H1 (cell line): Measurements from ENCODE around the gene TRIM39. TPM values are rescaled to one million over a fixed set of nuclear protein-coding genes. Genes with fewer than 3 reads are reported as not detected.

Experiments used
- CTCF ChIA-PET: fragments of 300-600 bp; sonication (Branson Sonifier 250); formaldehyde crosslinking; loops from one replicate; lab custom pipeline; 2021; ENCODE audit not compliant: partially characterized antibody; lab: Charles Lee
- POLR2A ChIA-PET: fragments of 300-600 bp; sonication (Branson Sonifier 250); formaldehyde crosslinking; loops from one replicate; lab custom pipeline; 2021; ENCODE audit warnings: inconsistent platforms; ENCODE audit not compliant: partially characterized antibody; lab: Charles Lee
- DNase-seq, 2 experiments: peaks; one replicate each; pipeline versions ENCODE4 v3.0.0 to v3.0.0-alpha.2; 2010 to 2022; ENCODE audit warnings: low spot score in 2 of 2, low read depth in 1 of 2, mixed read lengths in 1 of 2
- FAIRE-seq: peaks from 2 replicates; lab custom pipeline; 2011; peaks lifted over from hg19 to GRCh38; lab: Jason Lieb, UNC
- H2AFZ ChIP-seq: 2 replicates; pipeline ENCODE4 v1.8.1; 2012; ENCODE audit warnings: low read length, inconsistent platforms
- H2AK5ac ChIP-seq: 2 replicates; pipeline ENCODE4 v1.6.1; 2013; ENCODE audit warnings: low read depth, low read length
- H2BK120ac ChIP-seq: replicated peaks from 2 replicates; pipeline ENCODE3; 2013; ENCODE audit warnings: low read depth, low read length, inconsistent platforms
- H2BK12ac ChIP-seq: 2 replicates; pipeline ENCODE4 v1.6.1; 2013; ENCODE audit warnings: low read depth, low read length
- H2BK15ac ChIP-seq: 2 replicates; pipeline ENCODE4 v1.6.1; 2013; ENCODE audit warnings: low read length
- H2BK20ac ChIP-seq: 2 replicates; pipeline ENCODE4 v1.6.1; 2013; ENCODE audit warnings: low read length
- H2BK5ac ChIP-seq: 2 replicates; pipeline ENCODE4 v1.6.1; 2013; ENCODE audit warnings: low read depth, low read length
- H3K14ac ChIP-seq: 2 replicates; pipeline ENCODE4 v1.6.1; 2013; ENCODE audit warnings: inconsistent platforms; ENCODE audit not compliant: insufficient read length
- H3K18ac ChIP-seq: 2 replicates; pipeline ENCODE4 v1.6.1; 2013; ENCODE audit warnings: low read length; ENCODE audit errors: extremely low read depth
- H3K23ac ChIP-seq: 2 replicates; pipeline ENCODE4 v1.6.1; 2013; ENCODE audit warnings: inconsistent platforms; ENCODE audit not compliant: insufficient read length
- H3K23me2 ChIP-seq: 2 replicates; pipeline ENCODE4 v1.6.1; 2013; ENCODE audit warnings: low read depth, low read length
- H3K27ac ChIP-seq: 2 replicates; pipeline ENCODE4 v1.6.1; 2011; ENCODE audit warnings: low read depth, low read length, inconsistent platforms
- H3K27me3 ChIP-seq, 4 experiments: replicated peaks in 1 of 4; 1 replicate in 1 of 4; 2 replicates in 3 of 4; pipeline versions ENCODE4 v1.6.1 to v1.8.1; 2011 to 2013; ENCODE audit warnings: low read length in 3 of 4, mild to moderate bottlenecking in 3 of 4, inconsistent platforms in 2 of 4, mixed read lengths in 2 of 4, moderate library complexity in 1 of 4; ENCODE audit not compliant: control insufficient read depth in 3 of 4, insufficient read depth in 3 of 4; ENCODE audit errors: extremely low read depth in 1 of 4
- H3K36me3 ChIP-seq, 4 experiments: 2 replicates each; pipeline versions ENCODE4 v1.6.1 to v1.8.1; 2011 to 2013; ENCODE audit warnings: mild to moderate bottlenecking in 4 of 4, low read length in 3 of 4, moderate library complexity in 2 of 4, control low read depth in 1 of 4, inconsistent platforms in 1 of 4; ENCODE audit not compliant: insufficient read depth in 4 of 4, control insufficient read depth in 2 of 4
- H3K4ac ChIP-seq: replicated peaks from 2 replicates; pipeline ENCODE3; 2013; ENCODE audit warnings: low read length, low read depth, mixed read lengths, inconsistent platforms; ENCODE audit not compliant: insufficient read length
- H3K4me1 ChIP-seq, 4 experiments: replicated peaks in 1 of 4; 1 replicate in 1 of 4; 2 replicates in 3 of 4; pipeline versions ENCODE4 v1.6.1 to v1.8.1; 2011 to 2013; ENCODE audit warnings: low read length in 3 of 4, inconsistent platforms in 2 of 4, mixed read lengths in 1 of 4; ENCODE audit not compliant: insufficient read depth in 4 of 4, control insufficient read depth in 3 of 4
- H3K4me2 ChIP-seq, 2 experiments: 2 replicates each; pipeline versions ENCODE4 v1.6.1 to v1.8.1; 2011 to 2013; ENCODE audit warnings: low read depth in 2 of 2, low read length in 2 of 2, control low read depth in 1 of 2, inconsistent platforms in 1 of 2, mild to moderate bottlenecking in 1 of 2; ENCODE audit not compliant: insufficient read depth in 1 of 2
- H3K4me3 ChIP-seq, 4 experiments: fragments of 200-600, 300-600 bp in 1 of 4; sonication (generic), shearing (Covaris generic), sonication (Bioruptor Twin) in 1 of 4; 2 replicates each; pipeline versions ENCODE4 v1.5.1 to v1.8.1; 2011 to 2016; ENCODE audit warnings: low read length in 4 of 4, low read depth in 3 of 4, control low read depth in 2 of 4, inconsistent platforms in 2 of 4, mild to moderate bottlenecking in 2 of 4, mixed read lengths in 1 of 4, moderate library complexity in 1 of 4; ENCODE audit not compliant: insufficient read depth in 2 of 4; ENCODE audit errors: extremely low read depth in 1 of 4
- H3K56ac ChIP-seq: replicated peaks from 2 replicates; pipeline ENCODE3; 2013; ENCODE audit warnings: low read depth, mild to moderate bottlenecking, mixed read lengths, low read length, inconsistent platforms; ENCODE audit not compliant: insufficient read length
- H3K79me1 ChIP-seq: 2 replicates; pipeline ENCODE4 v1.6.1; 2013; ENCODE audit warnings: low read depth, low read length, control low read depth
- H3K79me2 ChIP-seq, 2 experiments: 2 replicates each; pipeline versions ENCODE4 v1.6.1 to v1.8.1; 2012 to 2013; ENCODE audit warnings: low read length in 2 of 2, mild to moderate bottlenecking in 2 of 2, inconsistent platforms in 1 of 2; ENCODE audit not compliant: insufficient read depth in 2 of 2, control insufficient read depth in 1 of 2
- H3K9ac ChIP-seq, 4 experiments: replicated peaks in 1 of 4; 1 replicate in 1 of 4; 2 replicates in 3 of 4; pipeline versions ENCODE4 v1.6.1 to v1.8.1; 2011 to 2013; ENCODE audit warnings: low read depth in 3 of 4, low read length in 3 of 4, control low read depth in 2 of 4, mild to moderate bottlenecking in 2 of 4, moderate library complexity in 2 of 4, inconsistent platforms in 1 of 4; ENCODE audit errors: extremely low read depth in 1 of 4
- H3K9me3 ChIP-seq, 2 experiments: 2 replicates each; pipeline versions ENCODE4 v1.6.1 to v1.8.1; 2012 to 2013; ENCODE audit warnings: mild to moderate bottlenecking in 2 of 2, moderate library complexity in 2 of 2, control low read depth in 1 of 2, inconsistent platforms in 1 of 2, low read depth in 1 of 2, low read length in 1 of 2, mixed read lengths in 1 of 2; ENCODE audit not compliant: insufficient read depth in 2 of 2
- H4K20me1 ChIP-seq, 2 experiments: replicated peaks in 1 of 2; 2 replicates each; pipeline versions ENCODE3 to v1.8.1; 2011 to 2013; ENCODE audit warnings: inconsistent platforms in 2 of 2, low read length in 2 of 2, mild to moderate bottlenecking in 1 of 2; ENCODE audit not compliant: insufficient read depth in 2 of 2, control insufficient read depth in 1 of 2
- H4K5ac ChIP-seq: 2 replicates; pipeline ENCODE4 v1.6.1; 2013; ENCODE audit warnings: low read length, low read depth, mixed read lengths, inconsistent platforms; ENCODE audit not compliant: insufficient read length
- H4K8ac ChIP-seq: 2 replicates; pipeline ENCODE4 v1.8.0; 2013; ENCODE audit warnings: mild to moderate bottlenecking, moderate library complexity, low read length, inconsistent platforms; ENCODE audit not compliant: insufficient read depth; ENCODE audit errors: extremely low read depth
- H4K91ac ChIP-seq: replicated peaks from 2 replicates; pipeline ENCODE3; 2013; ENCODE audit warnings: low read length, mixed read lengths, inconsistent platforms; ENCODE audit not compliant: insufficient read length
- TCF12 ChIP-seq: IDR thresholded peaks from 2 replicates; pipeline ENCODE4 v1.6.1; 2011; ENCODE audit warnings: low read depth, mild to moderate bottlenecking, low read length
- WGBS, 2 experiments: shearing (Covaris generic) in 1 of 2; methylation state at CpG; one replicate each; pipeline versions ENCODE4 v1.1.6 to v1.1.7; 2013 to 2015; ENCODE audit warnings: low lambda C conversion rate in 2 of 2, mixed read lengths in 2 of 2, inconsistent platforms in 1 of 2, low coverage in 1 of 2, missing lambda C conversion rate in 1 of 2; ENCODE audit not compliant: insufficient replicate concordance in 2 of 2, insufficient coverage in 1 of 2, insufficient read length in 1 of 2; ENCODE audit errors: extremely low coverage in 1 of 2, missing lambda C conversion rate in 1 of 2; 5-methylcytosine and 5-hydroxymethylcytosine counted together
- polyA plus RNA-seq, 7 experiments: library from polyadenylated mRNA; depleted of rRNA in 3 of 7; stranded (reverse) in 5 of 7; unstranded in 2 of 7; fragments of >200 nt in 5 of 7; fragments of 200-250 nt in 2 of 7; gene quantifications; 1 replicate in 5 of 7; 2 replicates in 1 of 7; 4 replicates in 1 of 7; pipeline versions ENCODE4 v1.2.1 to v1.2.3, GENCODE V29; 2011 to 2013; ENCODE audit warnings: missing spikeins in 2 of 7, mixed read lengths in 2 of 7
- total RNA-seq: library from RNA; stranded (reverse); fragmentation: NEBNext Ultra II Directional; extraction: Animal tissue kit (Norgen Biotek cat#: 25700); gene quantifications from 2 replicates; pipeline ENCODE4 v1.2.1, GENCODE V29; 2021

The TRIM39 gene
- total and polyA plus RNA-seq, 2 of the 8 experiments (the other 6 are each of a cell fraction or from before 2014, with no cell fraction given): 7.3 to 26.1 TPM

GRCh38 chr6:30311101-30311500 is 15.6 kb upstream of the TRIM39 start:
- CTCF ChIA-PET: interaction anchor here (1.1 kb wide), 2 partner anchors 73 to 92 kb away, joined by 3 read pairs; no protein-coding TSS in a partner anchor
- no peak for FAIRE-seq
- no peak for DNase-seq
- no peak for TF ChIP-seq TCF12

More at GRCh38 chr6:30311101-30311500, 15.6 kb upstream of the TRIM39 start:
- Histone ChIP-seq H3K23ac (no peak overlapping the region), H3K4me2 (no peak overlapping the region), H3K27me3 (no peaks in the 10 kb centered on the region), H3K18ac (no peak overlapping the region), H4K20me1 (peaks cover 5 to 19% of the 10 kb centered on the region in 2 experiments), H3K4me3 (no peak overlapping the region), H3K27ac (no peak overlapping the region), H4K8ac (no peak overlapping the region), H3K23me2 (no peaks in the 10 kb centered on the region; the same call in 1 of the 2 replicates), H3K9ac (no peak overlapping the region), H4K91ac (no peak overlapping the region), H3K36me3 (peaks cover 0 to 44% (median 20%) of the 10 kb centered on the region in 4 experiments; a peak in 6 of 8 replicates), H3K79me1 (peaks cover 9% of the 10 kb centered on the region), H2BK15ac (no peak overlapping the region), H2BK120ac (no peak overlapping the region), H3K56ac (no peak overlapping the region), H2BK20ac (no peak overlapping the region), H4K5ac (no peak overlapping the region), H2AFZ (no peak overlapping the region), H2BK12ac (no peak overlapping the region), H3K9me3 (0 out of 4 replicates have a peak, but pooled peaks cover 0 to 2% of the 10 kb centered on the region in 2 experiments), H3K4ac (no peak overlapping the region), H2BK5ac (no peak overlapping the region), H3K4me1 (0 out of 7 replicates have a peak, but pooled peaks cover 0 to 2% (median 0%) of the 10 kb centered on the region in 4 experiments), H2AK5ac (no peak overlapping the region), H3K14ac (no peak overlapping the region), H3K79me2 (peaks cover 18 to 95% of the 10 kb centered on the region in 2 experiments)
- 91% methylated on average over 3 of the region's 3 CpGs; no CpG with 5 or more reads in 1 of the 2 experiments for WGBS, 2 experiments
- POLR2A ChIA-PET: interaction anchor here (3.9 to 10.3 kb wide), 2 partner anchors 10 to 14 kb away, joined by 16 to 92 read pairs; partner anchors contain the start of gene TRIM39
